ENCODE measurements around the gene RHOH. TPM values are rescaled to one million over a fixed set of nuclear protein-coding genes. Genes with fewer than 3 reads are reported as not detected.

The RHOH gene
- polyA plus RNA-seq, 2 of the 4 experiments (the other 2 are of a cell fraction) = 0.08 to 0.26 TPM

DNA sequence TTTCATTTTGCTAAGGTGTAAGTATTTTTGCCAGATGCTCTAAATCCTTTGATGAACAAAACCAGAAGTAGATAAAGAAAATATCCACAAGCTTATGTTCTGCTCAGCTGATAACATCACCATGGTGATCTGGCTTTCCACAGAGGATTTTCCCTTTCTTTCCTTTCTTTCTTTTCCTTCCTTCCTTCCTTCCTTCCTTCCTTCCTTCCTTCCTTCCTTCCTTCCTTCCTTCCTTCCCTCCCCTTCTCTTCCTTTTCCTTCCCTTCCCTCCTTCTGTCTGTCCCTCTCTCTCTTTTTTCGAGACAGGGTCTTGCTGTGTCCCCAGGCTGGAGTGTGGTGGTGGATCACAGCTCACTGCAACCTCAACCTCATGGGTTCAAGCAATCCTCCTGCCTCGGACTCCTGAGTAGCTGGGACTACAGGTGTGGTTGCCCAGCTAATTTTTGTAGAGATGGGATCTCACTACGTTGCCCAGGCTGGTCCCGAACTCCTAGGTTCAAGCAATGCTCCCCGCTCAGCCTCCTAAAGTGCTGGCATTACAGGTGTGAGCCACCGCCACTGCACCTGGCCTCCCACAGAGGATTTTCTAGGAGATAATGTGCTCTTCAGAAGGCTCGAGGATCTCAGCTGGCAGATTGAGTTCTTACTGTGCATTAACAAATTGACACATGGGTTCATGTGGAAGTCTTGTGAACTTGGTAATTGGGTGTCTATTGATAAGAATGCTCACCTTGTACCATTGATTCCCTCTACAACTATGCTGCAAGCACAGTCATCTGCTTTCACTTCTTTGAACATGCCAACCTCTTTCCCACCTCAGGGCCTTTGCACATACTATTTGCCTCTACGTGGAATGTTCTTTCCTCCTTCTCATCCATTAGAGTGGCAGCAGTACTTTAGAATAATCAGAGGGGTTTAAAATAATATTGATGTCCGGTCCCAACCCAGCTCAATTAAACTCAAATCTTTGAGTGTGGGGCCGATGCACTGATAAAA is 1.4 kb upstream of the RHOH start:
- TF ChIP-seq NR3C1 (IDR thresholded peaks at IDR 0.05) (no peak), KDM5A (IDR thresholded peaks at IDR 0.05) (no peak), CEBPB (IDR thresholded peaks at IDR 0.05) (no peak), JUNB (IDR thresholded peaks at IDR 0.05) (no peak), NFE2L2 (conservative IDR thresholded peaks at IDR 0.05; ENCODE audit: low read length) (no peak), HOXB5 (CRISPR knock-in tag; IDR thresholded peaks at IDR 0.05) (no peak), GATA3 (IDR thresholded peaks at IDR 0.05; ENCODE audit: borderline replicate concordance) (no peak), FOSB (CRISPR knock-in tag; IDR thresholded peaks at IDR 0.05) (no peak), JUN (IDR thresholded peaks at IDR 0.05) (no peak)
- TF ChIP-seq, protein P1, sequence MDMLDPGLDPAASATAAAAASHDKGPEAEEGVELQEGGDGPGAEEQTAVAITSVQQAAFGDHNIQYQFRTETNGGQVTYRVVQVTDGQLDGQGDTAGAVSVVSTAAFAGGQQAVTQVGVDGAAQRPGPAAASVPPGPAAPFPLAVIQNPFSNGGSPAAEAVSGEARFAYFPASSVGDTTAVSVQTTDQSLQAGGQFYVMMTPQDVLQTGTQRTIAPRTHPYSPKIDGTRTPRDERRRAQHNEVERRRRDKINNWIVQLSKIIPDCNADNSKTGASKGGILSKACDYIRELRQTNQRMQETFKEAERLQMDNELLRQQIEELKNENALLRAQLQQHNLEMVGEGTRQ (IDR thresholded peaks at IDR 0.05) = no peak
- TF ChIP-seq, protein P2, sequence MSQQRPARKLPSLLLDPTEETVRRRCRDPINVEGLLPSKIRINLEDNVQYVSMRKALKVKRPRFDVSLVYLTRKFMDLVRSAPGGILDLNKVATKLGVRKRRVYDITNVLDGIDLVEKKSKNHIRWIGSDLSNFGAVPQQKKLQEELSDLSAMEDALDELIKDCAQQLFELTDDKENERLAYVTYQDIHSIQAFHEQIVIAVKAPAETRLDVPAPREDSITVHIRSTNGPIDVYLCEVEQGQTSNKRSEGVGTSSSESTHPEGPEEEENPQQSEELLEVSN (IDR thresholded peaks at IDR 0.05; ENCODE audit: borderline replicate concordance, low read depth) = no peak
- TF ChIP-seq, protein P3, sequence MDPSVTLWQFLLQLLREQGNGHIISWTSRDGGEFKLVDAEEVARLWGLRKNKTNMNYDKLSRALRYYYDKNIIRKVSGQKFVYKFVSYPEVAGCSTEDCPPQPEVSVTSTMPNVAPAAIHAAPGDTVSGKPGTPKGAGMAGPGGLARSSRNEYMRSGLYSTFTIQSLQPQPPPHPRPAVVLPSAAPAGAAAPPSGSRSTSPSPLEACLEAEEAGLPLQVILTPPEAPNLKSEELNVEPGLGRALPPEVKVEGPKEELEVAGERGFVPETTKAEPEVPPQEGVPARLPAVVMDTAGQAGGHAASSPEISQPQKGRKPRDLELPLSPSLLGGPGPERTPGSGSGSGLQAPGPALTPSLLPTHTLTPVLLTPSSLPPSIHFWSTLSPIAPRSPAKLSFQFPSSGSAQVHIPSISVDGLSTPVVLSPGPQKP (IDR thresholded peaks at IDR 0.05; ENCODE audit: low read depth, low read length) = no peak
- H3K4me3 ChIP-seq = no peak overlapping the region
- no peaks in the 10 kb centered on the region for H3K9me3 ChIP-seq
- DNase-seq (ENCODE audit: low read depth in 1 of 2, low spot score in 1 of 2) = no peak
- peak overlapping the region in 1 of 2 experiments; percentile 60; a peak in 3 of 6 replicates for H3K27ac ChIP-seq
- H3K4me2 ChIP-seq = no peak overlapping the region
- WGBS (ENCODE audit: missing lambda C conversion rate) = 94% methylated on average over 7 of the region's 10 CpGs
- ChIA-PET POLR2A (no interaction called here), CTCF (interaction anchor here (0.7 to 1.2 kb wide), 2 partner anchors 10 to 139 kb away, joined by 4 read pairs; partner anchors contain the start of gene N4BP2)
- peaks cover 40% of the 10 kb centered on the region for H3K4me1 ChIP-seq
- ATAC-seq = no peak
- FAIRE-seq = no peak

DNA sequence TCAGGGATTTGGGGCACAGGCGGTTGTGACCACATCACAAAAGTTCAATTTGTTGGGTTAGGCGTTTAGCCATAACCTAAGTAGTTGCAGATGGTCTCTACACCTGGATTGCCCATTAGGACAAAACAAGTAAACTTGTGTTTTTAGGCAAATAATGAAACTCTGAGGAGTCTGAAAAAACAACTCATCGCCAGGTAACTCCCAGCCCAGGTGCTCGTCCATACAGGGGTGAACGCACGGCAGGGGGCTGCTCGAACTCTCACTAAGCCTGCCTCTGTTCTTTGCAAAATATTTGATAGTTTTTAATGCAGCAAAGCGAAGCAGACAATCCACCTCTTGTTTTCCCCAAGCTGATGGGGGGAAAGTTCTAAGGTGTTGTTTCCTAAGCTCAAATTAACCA is 559 bp upstream of the RHOH start:
- DNase-seq (ENCODE audit: low read depth in 1 of 2, low spot score in 1 of 2) (no peak), ATAC-seq (no peak), FAIRE-seq (no peak)
- Histone ChIP-seq H3K27ac (no peak overlapping the region), H3K4me3 (no peak overlapping the region), H3K4me2 (no peak overlapping the region), H3K4me1 (peaks cover 40% of the 10 kb centered on the region), H3K9me3 (no peaks in the 10 kb centered on the region)
- 98% methylated on average over 8 of the region's 8 CpGs for WGBS (ENCODE audit: missing lambda C conversion rate)
- ChIA-PET CTCF (interaction anchor here (0.7 kb wide), 1 partner anchor 9 kb away, joined by 4 read pairs; no protein-coding TSS in a partner anchor), POLR2A (no interaction called here)
- TF ChIP-seq HDAC2 (IDR thresholded peaks at IDR 0.05) (no peak), CBX2 (IDR thresholded peaks at IDR 0.05; ENCODE audit: borderline replicate concordance, low read depth) (no peak), JUNB (IDR thresholded peaks at IDR 0.05) (no peak), NPAS2 (CRISPR knock-in tag; IDR thresholded peaks at IDR 0.05; ENCODE audit: borderline replicate concordance) (no peak), TP53 (CRISPR knock-in tag; IDR thresholded peaks at IDR 0.05) (no peak), PHF8 (IDR thresholded peaks at IDR 0.05; ENCODE audit: borderline replicate concordance, low read depth) (no peak), MAFK (IDR thresholded peaks at IDR 0.05; ENCODE audit: partially characterized antibody) (no peak)
- TF ChIP-seq, protein P3 (IDR thresholded peaks at IDR 0.05; ENCODE audit: low read depth, low read length) = no peak
- TF ChIP-seq, protein P4, sequence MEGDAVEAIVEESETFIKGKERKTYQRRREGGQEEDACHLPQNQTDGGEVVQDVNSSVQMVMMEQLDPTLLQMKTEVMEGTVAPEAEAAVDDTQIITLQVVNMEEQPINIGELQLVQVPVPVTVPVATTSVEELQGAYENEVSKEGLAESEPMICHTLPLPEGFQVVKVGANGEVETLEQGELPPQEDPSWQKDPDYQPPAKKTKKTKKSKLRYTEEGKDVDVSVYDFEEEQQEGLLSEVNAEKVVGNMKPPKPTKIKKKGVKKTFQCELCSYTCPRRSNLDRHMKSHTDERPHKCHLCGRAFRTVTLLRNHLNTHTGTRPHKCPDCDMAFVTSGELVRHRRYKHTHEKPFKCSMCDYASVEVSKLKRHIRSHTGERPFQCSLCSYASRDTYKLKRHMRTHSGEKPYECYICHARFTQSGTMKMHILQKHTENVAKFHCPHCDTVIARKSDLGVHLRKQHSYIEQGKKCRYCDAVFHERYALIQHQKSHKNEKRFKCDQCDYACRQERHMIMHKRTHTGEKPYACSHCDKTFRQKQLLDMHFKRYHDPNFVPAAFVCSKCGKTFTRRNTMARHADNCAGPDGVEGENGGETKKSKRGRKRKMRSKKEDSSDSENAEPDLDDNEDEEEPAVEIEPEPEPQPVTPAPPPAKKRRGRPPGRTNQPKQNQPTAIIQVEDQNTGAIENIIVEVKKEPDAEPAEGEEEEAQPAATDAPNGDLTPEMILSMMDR (IDR thresholded peaks at IDR 0.05) = no peak
- TF ChIP-seq, protein P5, sequence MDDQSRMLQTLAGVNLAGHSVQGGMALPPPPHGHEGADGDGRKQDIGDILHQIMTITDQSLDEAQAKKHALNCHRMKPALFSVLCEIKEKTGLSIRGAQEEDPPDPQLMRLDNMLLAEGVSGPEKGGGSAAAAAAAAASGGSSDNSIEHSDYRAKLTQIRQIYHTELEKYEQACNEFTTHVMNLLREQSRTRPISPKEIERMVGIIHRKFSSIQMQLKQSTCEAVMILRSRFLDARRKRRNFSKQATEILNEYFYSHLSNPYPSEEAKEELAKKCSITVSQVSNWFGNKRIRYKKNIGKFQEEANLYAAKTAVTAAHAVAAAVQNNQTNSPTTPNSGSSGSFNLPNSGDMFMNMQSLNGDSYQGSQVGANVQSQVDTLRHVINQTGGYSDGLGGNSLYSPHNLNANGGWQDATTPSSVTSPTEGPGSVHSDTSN (IDR thresholded peaks at IDR 0.05) = no peak

Measured in A549 (cell line).